ENCODE results near the gene STK10.

- TF ChIP-seq GATA3 (IDR thresholded peaks at IDR 0.05; ENCODE audit: low read depth, low read length) (no peak), GATA2 (IDR thresholded peaks at IDR 0.05; ENCODE audit: low read depth, low read length) (no peak)
Measured at GRCh38 chr5:172076761-172077244, 111.2 kb downstream of the STK10 start.

Measured in SH-SY5Y (cell line).